ENCODE measurements around the gene PRIMA1. TPM values are rescaled to one million over a fixed set of nuclear protein-coding genes. Genes with fewer than 3 reads are reported as not detected.

Gene PRIMA1
- total RNA-seq, 1 experiment from 2014 or later: not detected

- 0 out of 2 replicates have a peak, but pooled peaks cover 5% of the 10 kb centered on the region for H3K27me3 ChIP-seq
Measured at GRCh38 chr14:93707475-93707874, 80.8 kb downstream of the PRIMA1 start.

GRCh38 chr14:93706360-93706955, 81.8 kb downstream of the PRIMA1 start:
- Histone ChIP-seq H3K36me3 (no peaks in the 10 kb centered on the region), H3K27me3 (0 out of 2 replicates have a peak, but pooled peaks cover 5% of the 10 kb centered on the region), H3K9me3 (replicated peaks) (no peaks in the 10 kb centered on the region), H3K4me1 (no peaks in the 10 kb centered on the region), H3K4me3 (no peak overlapping the region), H3K27ac (no peak overlapping the region)
- no peak for DNase-seq

More at GRCh38 chr14:93707475-93707874, 80.8 kb downstream of the PRIMA1 start:
- H3K36me3 ChIP-seq: no peaks in the 10 kb centered on the region
- H3K9me3 ChIP-seq (replicated peaks): no peaks in the 10 kb centered on the region
- H3K4me1 ChIP-seq: no peaks in the 10 kb centered on the region
- no peak for DNase-seq
- no peak overlapping the region for H3K27ac ChIP-seq
- H3K4me3 ChIP-seq: no peak overlapping the region

- Histone ChIP-seq H3K4me1 (no peaks in the 10 kb centered on the region), H3K4me3 (no peak overlapping the region), H3K27me3 (0 out of 2 replicates have a peak, but pooled peaks cover 5% of the 10 kb centered on the region), H3K36me3 (no peaks in the 10 kb centered on the region), H3K9me3 (replicated peaks) (no peaks in the 10 kb centered on the region), H3K27ac (no peak overlapping the region)
- DNase-seq: no peak
Measured at GRCh38 chr14:93705513-93706156, 82.7 kb downstream of the PRIMA1 start.

GRCh38 chr14:93703941-93704340, 84.3 kb downstream of the PRIMA1 start:
- DNase-seq: no peak
- H3K27me3 ChIP-seq: 0 out of 2 replicates have a peak, but pooled peaks cover 5% of the 10 kb centered on the region

GRCh38 chr14:93702946-93703345, 85.3 kb downstream of the PRIMA1 start:
- Histone ChIP-seq H3K4me1 (no peaks in the 10 kb centered on the region), H3K27ac (no peak overlapping the region), H3K9me3 (replicated peaks) (no peaks in the 10 kb centered on the region), H3K36me3 (no peaks in the 10 kb centered on the region), H3K27me3 (0 out of 2 replicates have a peak, but pooled peaks cover 5% of the 10 kb centered on the region), H3K4me3 (no peak overlapping the region)
- no peak for DNase-seq

More at GRCh38 chr14:93703941-93704340, 84.3 kb downstream of the PRIMA1 start:
- Histone ChIP-seq H3K4me1 (no peaks in the 10 kb centered on the region), H3K27ac (no peak overlapping the region), H3K9me3 (replicated peaks) (no peaks in the 10 kb centered on the region), H3K4me3 (no peak overlapping the region), H3K36me3 (no peaks in the 10 kb centered on the region)

- H3K9me3 ChIP-seq (replicated peaks): no peaks in the 10 kb centered on the region
- H3K27ac ChIP-seq: no peak overlapping the region
- DNase-seq: no peak
- 0 out of 2 replicates have a peak, but pooled peaks cover 5% of the 10 kb centered on the region for H3K27me3 ChIP-seq
- H3K4me3 ChIP-seq: no peak overlapping the region
- no peaks in the 10 kb centered on the region for H3K4me1 ChIP-seq
- no peaks in the 10 kb centered on the region for H3K36me3 ChIP-seq
Measured at GRCh38 chr14:93701562-93701961, 86.7 kb downstream of the PRIMA1 start.

GRCh38 chr14:93700928-93701327, 87.4 kb downstream of the PRIMA1 start:
- H3K27ac ChIP-seq: no peak overlapping the region
- H3K36me3 ChIP-seq: no peaks in the 10 kb centered on the region
- H3K27me3 ChIP-seq: 0 out of 2 replicates have a peak, but pooled peaks cover 5% of the 10 kb centered on the region
- no peaks in the 10 kb centered on the region for H3K9me3 ChIP-seq (replicated peaks)
- no peak overlapping the region for H3K4me3 ChIP-seq
- no peaks in the 10 kb centered on the region for H3K4me1 ChIP-seq
- no peak for DNase-seq

GRCh38 chr14:93693914-93694313, 94.4 kb downstream of the PRIMA1 start:
- no peak overlapping the region for H3K27ac ChIP-seq
- no peaks in the 10 kb centered on the region for H3K27me3 ChIP-seq
- H3K36me3 ChIP-seq: no peaks in the 10 kb centered on the region
- no peaks in the 10 kb centered on the region for H3K4me1 ChIP-seq
- no peak overlapping the region for H3K4me3 ChIP-seq
- no peaks in the 10 kb centered on the region for H3K9me3 ChIP-seq (replicated peaks)
- no peak for DNase-seq

- DNase-seq: no peak
- Histone ChIP-seq H3K9me3 (replicated peaks) (no peaks in the 10 kb centered on the region), H3K27me3 (no peaks in the 10 kb centered on the region), H3K4me1 (no peaks in the 10 kb centered on the region), H3K27ac (no peak overlapping the region), H3K36me3 (no peaks in the 10 kb centered on the region), H3K4me3 (no peak overlapping the region)
Measured at GRCh38 chr14:93691042-93691780, 97.1 kb downstream of the PRIMA1 start.

GRCh38 chr14:93690146-93690545, 98.1 kb downstream of the PRIMA1 start:
- no peak for DNase-seq
- no peak overlapping the region for H3K27ac ChIP-seq
- no peaks in the 10 kb centered on the region for H3K9me3 ChIP-seq (replicated peaks)

GRCh38 chr14:93688820-93689219, 99.5 kb downstream of the PRIMA1 start:
- H3K4me3 ChIP-seq: no peak overlapping the region
- no peak for DNase-seq

More at GRCh38 chr14:93690146-93690545, 98.1 kb downstream of the PRIMA1 start:
- Histone ChIP-seq H3K4me3 (no peak overlapping the region), H3K36me3 (no peaks in the 10 kb centered on the region), H3K4me1 (no peaks in the 10 kb centered on the region), H3K27me3 (no peaks in the 10 kb centered on the region)

GRCh38 chr14:93688239-93688666, 100.0 kb downstream of the PRIMA1 start:
- Histone ChIP-seq H3K27me3 (no peaks in the 10 kb centered on the region), H3K4me1 (no peaks in the 10 kb centered on the region)
- DNase-seq: no peak

More at GRCh38 chr14:93688820-93689219, 99.5 kb downstream of the PRIMA1 start:
- Histone ChIP-seq H3K36me3 (no peaks in the 10 kb centered on the region; the same call in 1 of the 2 replicates), H3K27me3 (no peaks in the 10 kb centered on the region), H3K9me3 (replicated peaks) (no peaks in the 10 kb centered on the region), H3K27ac (no peak overlapping the region), H3K4me1 (no peaks in the 10 kb centered on the region)

GRCh38 chr14:93686268-93686667, 102.0 kb downstream of the PRIMA1 start:
- no peaks in the 10 kb centered on the region for H3K9me3 ChIP-seq (replicated peaks)
- DNase-seq: no peak
- no peaks in the 10 kb centered on the region; the same call in 1 of the 2 replicates for H3K36me3 ChIP-seq
- no peaks in the 10 kb centered on the region for H3K27me3 ChIP-seq
- H3K4me1 ChIP-seq: no peaks in the 10 kb centered on the region
- no peak overlapping the region for H3K4me3 ChIP-seq
- H3K27ac ChIP-seq: no peak overlapping the region

More at GRCh38 chr14:93688239-93688666, 100.0 kb downstream of the PRIMA1 start:
- Histone ChIP-seq H3K9me3 (replicated peaks) (no peaks in the 10 kb centered on the region), H3K27ac (no peak overlapping the region), H3K36me3 (no peaks in the 10 kb centered on the region; the same call in 1 of the 2 replicates), H3K4me3 (no peak overlapping the region)

GRCh38 chr14:93685121-93685895, 103.0 kb downstream of the PRIMA1 start:
- H3K36me3 ChIP-seq: no peaks in the 10 kb centered on the region; the same call in 1 of the 2 replicates
- H3K4me1 ChIP-seq: no peaks in the 10 kb centered on the region
- no peak overlapping the region for H3K27ac ChIP-seq
- DNase-seq: no peak
- no peak overlapping the region for H3K4me3 ChIP-seq
- no peaks in the 10 kb centered on the region for H3K9me3 ChIP-seq (replicated peaks)
- H3K27me3 ChIP-seq: no peaks in the 10 kb centered on the region

Measured in SJCRH30 (cell line).